Naive thymus-derived CD4-positive, alpha-beta T cell (primary cell): ENCODE data around the gene GAB3. TPM values are rescaled to one million over a fixed set of nuclear protein-coding genes. Genes with fewer than 3 reads are reported as not detected.

Experiments
- ATAC-seq: fragments of 150-1000 bp; cut with Tn5 transposase; 2 replicates; pipeline ENCODE4 v1.10.0; 2021; ENCODE audit warnings: mild to moderate bottlenecking, moderate library complexity
- CTCF ChIA-PET: fragments of 350-600 bp; sonication (Branson Sonifier 250); formaldehyde crosslinking; loops from one replicate; lab custom pipeline; 2021; ENCODE audit warnings: antibody characterized with exemption; lab: Charles Lee
- POLR2A ChIA-PET: fragments of 350-600 bp; sonication (Branson Sonifier 250); formaldehyde crosslinking; loops from one replicate; lab custom pipeline; 2021; ENCODE audit warnings: antibody characterized with exemption, inconsistent platforms; lab: Charles Lee
- DNase-seq, 9 donors: peaks; one replicate each; pipeline versions ENCODE4 v3.0.0 to v3.0.0-alpha.2; 2020 to 2022; ENCODE audit warnings: mixed read lengths in 1 of 9
- H3K27ac ChIP-seq: one replicate; pipeline ENCODE4 v1.7.0; 2013; ENCODE audit warnings: mild to moderate bottlenecking, low read depth, low read length, moderate library complexity
- H3K27me3 ChIP-seq, 2 donors: one replicate each; pipeline ENCODE4 v1.7.0; 2013; ENCODE audit warnings: low read length in 2 of 2, mild to moderate bottlenecking in 2 of 2, moderate library complexity in 2 of 2; ENCODE audit not compliant: control insufficient read depth in 2 of 2, insufficient read depth in 2 of 2
- H3K36me3 ChIP-seq, 3 experiments: 1 replicate in 2 of 3; 2 replicates in 1 of 3; pipeline ENCODE4 v1.7.0; 2013; ENCODE audit warnings: low read length in 3 of 3, mild to moderate bottlenecking in 3 of 3, moderate library complexity in 1 of 3; ENCODE audit not compliant: insufficient read depth in 3 of 3, control insufficient read depth in 2 of 3
- H3K4me1 ChIP-seq, 2 donors: one replicate each; pipeline ENCODE4 v1.7.0; 2013; ENCODE audit warnings: low read length in 2 of 2, mild to moderate bottlenecking in 2 of 2, moderate library complexity in 1 of 2; ENCODE audit not compliant: control insufficient read depth in 2 of 2, insufficient read depth in 2 of 2
- H3K4me3 ChIP-seq: 2 replicates; pipeline ENCODE4 v1.7.0; 2013; ENCODE audit warnings: mild to moderate bottlenecking, low read length
- H3K9me3 ChIP-seq, 3 experiments: 1 replicate in 2 of 3; 2 replicates in 1 of 3; pipeline ENCODE4 v1.7.0; 2013; ENCODE audit warnings: low read length in 3 of 3; ENCODE audit not compliant: control insufficient read depth in 2 of 3
- H3K27ac Mint-ChIP-seq, 9 donors: one replicate each; pipeline ENCODE4 v1.8.0; 2020 to 2022; ENCODE audit warnings: mixed read lengths in 9 of 9, mild to moderate bottlenecking in 8 of 9, moderate library complexity in 5 of 9, inconsistent platforms in 2 of 9
- H3K27me3 Mint-ChIP-seq, 5 donors: one replicate each; pipeline ENCODE4 v1.8.0; 2021 to 2022; ENCODE audit warnings: mixed read lengths in 5 of 5, mild to moderate bottlenecking in 1 of 5
- H3K36me3 Mint-ChIP-seq, 5 donors: one replicate each; pipeline ENCODE4 v1.8.0; 2020 to 2022; ENCODE audit warnings: mixed read lengths in 5 of 5, mild to moderate bottlenecking in 3 of 5, inconsistent platforms in 1 of 5
- H3K4me1 Mint-ChIP-seq, 7 donors: one replicate each; pipeline ENCODE4 v1.8.0; 2020 to 2022; ENCODE audit warnings: mixed read lengths in 7 of 7, mild to moderate bottlenecking in 3 of 7, inconsistent platforms in 1 of 7
- H3K4me3 Mint-ChIP-seq, 10 donors: one replicate each; pipeline ENCODE4 v1.8.0; 2020 to 2022; ENCODE audit warnings: mild to moderate bottlenecking in 10 of 10, mixed read lengths in 10 of 10, moderate library complexity in 6 of 10, inconsistent platforms in 2 of 10
- H3K9me3 Mint-ChIP-seq, 11 donors: one replicate each; pipeline ENCODE4 v1.8.0; 2020 to 2022; ENCODE audit warnings: mixed read lengths in 11 of 11, mild to moderate bottlenecking in 4 of 11, inconsistent platforms in 1 of 11, moderate library complexity in 1 of 11
- intact Hi-C, 2 donors: fragments of 100-400 bp; cut with micrococcal nuclease; formaldehyde crosslinking; loops; one replicate each; pipeline ENCODE4 v1.15.1; 2023
- polyA plus RNA-seq, 2 donors: library from polyadenylated mRNA; unstranded; fragments of 300-500 nt; fragmentation: Illumina TruSeq; gene quantifications; one replicate each; pipeline ENCODE4 v1.2.3, GENCODE V29; 2021
- total RNA-seq, 6 experiments: library from RNA in 5 of 6; stranded (reverse) in 5 of 6; gene quantifications; 1 replicate in 5 of 6; 2 replicates in 1 of 6; pipeline ENCODE4 v1.2.3 and lab custom pipeline; 2021 to 2026

The GAB3 gene
- total and polyA plus RNA-seq, 7 experiments from 2014 or later, result 0.77 to 28.5 (median 5.8) TPM

DNA sequence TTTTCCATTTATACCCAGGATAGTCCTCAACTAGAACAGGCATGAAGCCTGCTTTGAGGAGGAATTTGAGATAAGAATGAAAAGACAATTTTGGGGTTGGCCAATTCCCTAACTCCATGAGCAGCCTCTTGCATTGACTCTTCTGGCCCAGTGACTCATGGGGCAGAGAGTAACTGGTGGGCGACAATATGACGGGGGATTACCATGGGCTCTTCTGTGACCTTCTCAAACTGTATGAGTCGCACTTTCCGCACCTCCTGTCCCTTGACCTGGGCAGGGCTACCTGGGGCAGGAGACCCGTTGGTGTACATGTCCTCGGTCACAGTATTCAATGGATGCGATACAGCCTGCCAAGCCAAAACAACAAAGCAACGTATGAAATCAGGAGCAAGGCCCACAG lies 41.1 kb upstream of the GAB3 start:
- no peaks in the 10 kb centered on the region for H3K36me3 ChIP-seq
- Mint-ChIP-seq H3K9me3 (no peaks in the 10 kb centered on the region), H3K27me3 (no peaks in the 10 kb centered on the region), H3K36me3 (peaks cover 0 to 28% (median 9%) of the 10 kb centered on the region in 5 donors), H3K27ac (no peak overlapping the region), H3K4me1 (peaks cover 0 to 17% (median 4%) of the 10 kb centered on the region in 7 donors), H3K4me3 (no peak overlapping the region)
- H3K4me1 ChIP-seq, result no peaks in the 10 kb centered on the region
- no peaks in the 10 kb centered on the region for H3K27me3 ChIP-seq
- POLR2A ChIA-PET, result interaction anchor here (1.1 kb wide), 1 partner anchor 26 kb away, joined by 3 read pairs; no protein-coding TSS in a partner anchor
- intact Hi-C loops, result no loop called here
- H3K9me3 ChIP-seq, result no peaks in the 10 kb centered on the region
- no peak for DNase-seq
- CTCF ChIA-PET, result interaction anchor here (0.6 kb wide), 1 partner anchor 63 kb away, joined by 3 read pairs; no protein-coding TSS in a partner anchor
- no peak for ATAC-seq
- no peak overlapping the region for H3K4me3 ChIP-seq
- H3K27ac ChIP-seq, result no peak overlapping the region

GRCh38 chrX:154791467-154791866 lies 40.6 kb upstream of the GAB3 start:
- no peaks in the 10 kb centered on the region for H3K4me1 ChIP-seq
- H3K4me3 ChIP-seq, result no peak overlapping the region
- Mint-ChIP-seq H3K9me3 (no peaks in the 10 kb centered on the region), H3K27ac (no peak overlapping the region), H3K27me3 (no peaks in the 10 kb centered on the region), H3K4me1 (peaks cover 0 to 13% (median 4%) of the 10 kb centered on the region in 7 donors), H3K36me3 (peaks cover 0 to 26% (median 9%) of the 10 kb centered on the region in 5 donors), H3K4me3 (no peak overlapping the region)
- no peaks in the 10 kb centered on the region for H3K9me3 ChIP-seq
- ChIA-PET POLR2A (no interaction called here), CTCF (interaction anchor here (0.6 kb wide), 1 partner anchor 64 kb away, joined by 3 read pairs; no protein-coding TSS in a partner anchor)
- H3K36me3 ChIP-seq, result no peaks in the 10 kb centered on the region
- no peak overlapping the region for H3K27ac ChIP-seq
- intact Hi-C loops, result no loop called here
- no peaks in the 10 kb centered on the region for H3K27me3 ChIP-seq
- no peak for DNase-seq
- no peak for ATAC-seq

- H3K27me3 ChIP-seq, result no peaks in the 10 kb centered on the region
- H3K4me3 ChIP-seq, result no peak overlapping the region
- no peaks in the 10 kb centered on the region for H3K27me3 Mint-ChIP-seq
- ATAC-seq (no peak), DNase-seq (no peak)
- H3K4me1 Mint-ChIP-seq, result peaks cover 11 to 30% (median 17%) of the 10 kb centered on the region in 7 donors
- H3K36me3 ChIP-seq, result no peaks in the 10 kb centered on the region
- CTCF ChIA-PET, result no interaction called here
- no peaks in the 10 kb centered on the region for H3K9me3 ChIP-seq
- no peak overlapping the region for H3K27ac Mint-ChIP-seq
- intact Hi-C loops, result no loop called here
- POLR2A ChIA-PET, result no interaction called here
- no peaks in the 10 kb centered on the region for H3K4me1 ChIP-seq
- H3K4me3 Mint-ChIP-seq, result no peak overlapping the region
- H3K27ac ChIP-seq, result no peak overlapping the region
- H3K36me3 Mint-ChIP-seq, result peaks cover 0 to 45% (median 8%) of the 10 kb centered on the region in 5 donors
- peaks cover 0 to 2% (median 0%) of the 10 kb centered on the region in 11 donors for H3K9me3 Mint-ChIP-seq
Observed at GRCh38 chrX:154785716-154786115, 34.8 kb upstream of the GAB3 start.

DNA sequence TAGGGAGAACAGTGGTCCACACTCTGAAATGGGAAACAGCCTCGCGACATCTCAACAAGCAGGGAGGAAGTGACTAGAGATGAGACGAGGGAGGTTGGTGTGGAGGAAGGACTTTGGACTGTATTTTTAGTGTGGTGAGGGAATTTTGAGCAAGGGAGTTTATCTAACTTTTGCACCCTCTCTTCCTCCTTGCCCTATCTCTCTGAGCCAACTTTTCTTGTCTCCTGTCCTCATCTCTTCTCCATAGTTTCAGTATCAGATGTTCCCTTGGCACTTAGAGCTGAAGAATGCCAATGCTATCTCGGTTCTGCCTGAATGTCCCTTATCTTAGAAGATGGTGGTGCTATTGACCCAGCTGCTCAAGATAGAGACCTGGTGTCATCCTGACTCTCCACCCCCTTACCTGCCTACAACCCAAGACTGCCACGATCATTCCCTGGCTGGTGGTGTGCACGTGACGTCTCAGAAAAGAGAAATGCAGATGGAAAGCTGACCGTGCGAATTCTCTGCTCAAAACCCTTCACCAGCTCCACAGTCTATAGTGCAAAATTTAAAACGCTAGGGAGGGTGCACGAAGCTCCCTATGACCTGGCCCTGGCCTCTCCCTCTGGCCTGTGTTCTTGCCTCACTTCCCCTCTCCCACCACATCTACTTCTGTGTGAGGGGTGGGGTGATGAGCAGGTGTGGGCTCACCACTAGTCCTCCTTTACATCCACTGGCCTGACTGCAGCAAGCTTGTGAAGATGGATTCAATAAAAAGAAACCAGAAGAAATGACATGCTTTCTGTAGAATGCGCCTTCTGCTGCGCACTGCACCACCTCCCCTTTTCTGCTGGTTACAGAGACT lies 33.5 kb upstream of the GAB3 start:
- H3K4me1 ChIP-seq, result no peaks in the 10 kb centered on the region
- DNase-seq (no peak), ATAC-seq (peak; percentile 32)
- Mint-ChIP-seq H3K36me3 (peaks cover 0 to 39% (median 7%) of the 10 kb centered on the region in 5 donors), H3K9me3 (peaks cover 0 to 2% (median 0%) of the 10 kb centered on the region in 11 donors), H3K27ac (peak overlapping the region; percentile 53 to 91 (median 86)), H3K4me1 (peaks cover 11 to 30% (median 17%) of the 10 kb centered on the region in 7 donors), H3K4me3 (peak overlapping the region; percentile 75 to 93 (median 84)), H3K27me3 (no peaks in the 10 kb centered on the region)
- H3K4me3 ChIP-seq, result peak overlapping the region; percentile 41
- no peaks in the 10 kb centered on the region for H3K36me3 ChIP-seq
- CTCF ChIA-PET, result no interaction called here
- intact Hi-C loops, result no loop called here
- no peaks in the 10 kb centered on the region for H3K9me3 ChIP-seq
- POLR2A ChIA-PET, result interaction anchor here (0.7 to 2.7 kb wide), 4 partner anchors 9 to 231 kb away, joined by 3 to 9 read pairs (median 3); no protein-coding TSS in a partner anchor
- H3K27me3 ChIP-seq, result no peaks in the 10 kb centered on the region
- peak overlapping the region; percentile 46 for H3K27ac ChIP-seq

- Mint-ChIP-seq H3K4me3 (no peak overlapping the region), H3K27ac (no peak overlapping the region), H3K4me1 (peaks cover 11 to 25% (median 20%) of the 10 kb centered on the region in 7 donors), H3K27me3 (no peaks in the 10 kb centered on the region), H3K9me3 (peaks cover 0 to 2% (median 0%) of the 10 kb centered on the region in 11 donors), H3K36me3 (peaks cover 0 to 30% (median 1%) of the 10 kb centered on the region in 5 donors)
- Histone ChIP-seq H3K27me3 (no peaks in the 10 kb centered on the region), H3K4me1 (no peaks in the 10 kb centered on the region), H3K36me3 (peaks cover 0 to 13% (median 10%) of the 10 kb centered on the region in 3 experiments), H3K4me3 (no peak overlapping the region), H3K27ac (no peak overlapping the region), H3K9me3 (no peaks in the 10 kb centered on the region)
- no peak for DNase-seq
- ChIA-PET POLR2A (no interaction called here), CTCF (interaction anchor here (1.8 kb wide), 1 partner anchor 33 kb away, joined by 4 read pairs; no protein-coding TSS in a partner anchor)
- no peak for ATAC-seq
- intact Hi-C loops, result no loop called here
Observed at GRCh38 chrX:154780968-154781367, 30.1 kb upstream of the GAB3 start.

- no peak overlapping the region for H3K4me3 ChIP-seq
- ChIA-PET CTCF (no interaction called here), POLR2A (no interaction called here)
- ATAC-seq (no peak), DNase-seq (no peak)
- peaks cover 11 to 21% (median 16%) of the 10 kb centered on the region in 7 donors for H3K4me1 Mint-ChIP-seq
- no peaks in the 10 kb centered on the region for H3K27me3 Mint-ChIP-seq
- no peaks in the 10 kb centered on the region for H3K4me1 ChIP-seq
- H3K27ac ChIP-seq, result no peak overlapping the region
- no peak overlapping the region for H3K27ac Mint-ChIP-seq
- H3K36me3 Mint-ChIP-seq, result peaks cover 0 to 30% (median 7%) of the 10 kb centered on the region in 5 donors
- peaks cover 0 to 30% (median 10%) of the 10 kb centered on the region in 3 experiments for H3K36me3 ChIP-seq
- no peak overlapping the region for H3K4me3 Mint-ChIP-seq
- H3K27me3 ChIP-seq, result no peaks in the 10 kb centered on the region
- peaks cover 0 to 2% (median 0%) of the 10 kb centered on the region in 11 donors for H3K9me3 Mint-ChIP-seq
- intact Hi-C loops, result no loop called here
- H3K9me3 ChIP-seq, result no peaks in the 10 kb centered on the region
Observed at GRCh38 chrX:154779261-154779660, 28.4 kb upstream of the GAB3 start.
